Loucy (cell line): Measurements from ENCODE around the gene SLC2A4RG.

Experiments
- H2AFZ ChIP-seq: fragments of 200-600 bp; sonication (generic); 2 replicates; pipeline ENCODE4 v1.6.0; 2016; ENCODE audit warnings: antibody characterized with exemption, mild to moderate bottlenecking, low read length, moderate library complexity
- H3F3A ChIP-seq: fragments of 200-600 bp; 2 replicates; pipeline ENCODE4 v1.6.0; 2016; ENCODE audit warnings: antibody characterized with exemption, low read depth, mild to moderate bottlenecking
- H3K27me3 ChIP-seq: fragments of 200-600 bp; sonication (generic); 2 replicates; pipeline ENCODE4 v1.6.1; 2014; ENCODE audit warnings: low read length, mild to moderate bottlenecking; ENCODE audit not compliant: insufficient read depth, poor library complexity, severe bottlenecking
- H3K36me3 ChIP-seq: fragments of 200-600 bp; sonication (generic); 2 replicates; pipeline ENCODE4 v1.6.1; 2016; ENCODE audit warnings: low read length; ENCODE audit not compliant: insufficient read depth
- H3K4me1 ChIP-seq: fragments of 200-600 bp; sonication (generic); 2 replicates; pipeline ENCODE4 v1.5.1; 2014; ENCODE audit warnings: low read length, mild to moderate bottlenecking; ENCODE audit not compliant: insufficient read depth, poor library complexity, severe bottlenecking
- H3K4me2 ChIP-seq: fragments of 200-600 bp; sonication (generic); 2 replicates; pipeline ENCODE4 v1.6.0; 2014; ENCODE audit warnings: antibody characterized with exemption, low read length, low read depth, mild to moderate bottlenecking; ENCODE audit not compliant: poor library complexity, severe bottlenecking
- H3K4me3 ChIP-seq: fragments of 200-600 bp; sonication (generic); 2 replicates; pipeline ENCODE4 v1.5.1; 2014; ENCODE audit warnings: low read length, mild to moderate bottlenecking, mixed read lengths; ENCODE audit not compliant: poor library complexity, severe bottlenecking
- H3K79me2 ChIP-seq: fragments of 200-600 bp; sonication (generic); 2 replicates; pipeline ENCODE4 v1.6.1; 2014; ENCODE audit warnings: low read length; ENCODE audit not compliant: insufficient read depth
- H3K9ac ChIP-seq: fragments of 200-600 bp; sonication (generic); 2 replicates; pipeline ENCODE4 v1.6.0; 2014; ENCODE audit warnings: mild to moderate bottlenecking, low read depth, low read length, moderate library complexity; ENCODE audit not compliant: poor library complexity, severe bottlenecking
- H3K9me2 ChIP-seq: fragments of 200-600 bp; sonication (generic); replicated peaks from 2 replicates; pipeline ENCODE4 v1.6.1; 2016; ENCODE audit warnings: low read depth, low read length, mixed read lengths
- H3K9me3 ChIP-seq: fragments of 200-600 bp; sonication (generic); 2 replicates; pipeline ENCODE4 v1.6.1; 2014; ENCODE audit warnings: mild to moderate bottlenecking, antibody characterized with exemption, low read length, low read depth; ENCODE audit not compliant: insufficient read depth
- H4K20me1 ChIP-seq: fragments of 200-600 bp; sonication (generic); 2 replicates; pipeline ENCODE4 v1.6.0; 2014; ENCODE audit warnings: antibody characterized with exemption, low read length, mild to moderate bottlenecking; ENCODE audit not compliant: insufficient read depth, poor library complexity, severe bottlenecking
- CTCF ChIP-seq: fragments of 200-600 bp; sonication (generic); conservative IDR thresholded peaks from 2 replicates; pipeline ENCODE4 v1.5.1; 2014; ENCODE audit warnings: mild to moderate bottlenecking, antibody characterized with exemption, low read length
- EZH2phosphoT487 ChIP-seq: fragments of 200-600 bp; IDR thresholded peaks from 2 replicates; pipeline ENCODE4 v1.6.1; 2018; ENCODE audit warnings: antibody characterized with exemption, mild to moderate bottlenecking, moderate library complexity, borderline replicate concordance

Gene SLC2A4RG

GRCh38 chr20:63751471-63752271, 12.1 kb downstream of the SLC2A4RG start:
- Histone ChIP-seq H4K20me1 (no peaks in the 10 kb centered on the region), H3K79me2 (no peaks in the 10 kb centered on the region), H2AFZ (peak overlapping the region; percentile 40), H3K9ac (peak overlapping the region; percentile 58), H3K4me1 (peaks cover 33% of the 10 kb centered on the region), H3K9me3 (no peaks in the 10 kb centered on the region), H3K4me3 (peak overlapping the region; percentile 64), H3K4me2 (peak overlapping the region; percentile 85), H3F3A (no peaks in the 10 kb centered on the region), H3K9me2 (no peaks in the 10 kb centered on the region), H3K36me3 (no peaks in the 10 kb centered on the region), H3K27me3 (no peaks in the 10 kb centered on the region)
- no peak for TF ChIP-seq CTCF
- no peak for TF ChIP-seq EZH2phosphoT487

GRCh38 chr20:63752411-63753101, 13.0 kb downstream of the SLC2A4RG start:
- H3K4me2 ChIP-seq, result no peak overlapping the region
- no peak overlapping the region for H3K9ac ChIP-seq
- H3K9me3 ChIP-seq, result no peaks in the 10 kb centered on the region
- H2AFZ ChIP-seq, result no peak overlapping the region
- no peaks in the 10 kb centered on the region for H3K36me3 ChIP-seq
- no peaks in the 10 kb centered on the region for H3F3A ChIP-seq
- H3K79me2 ChIP-seq, result no peaks in the 10 kb centered on the region
- H3K4me3 ChIP-seq, result no peak overlapping the region
- H4K20me1 ChIP-seq, result no peaks in the 10 kb centered on the region
- no peak for TF ChIP-seq EZH2phosphoT487
- TF ChIP-seq CTCF, result no peak
- no peaks in the 10 kb centered on the region for H3K9me2 ChIP-seq
- H3K27me3 ChIP-seq, result no peaks in the 10 kb centered on the region
- H3K4me1 ChIP-seq, result peaks cover 36% of the 10 kb centered on the region

- no peak overlapping the region for H3K4me2 ChIP-seq
- TF ChIP-seq EZH2phosphoT487, result no peak
- no peak for TF ChIP-seq CTCF
- H3K79me2 ChIP-seq, result no peaks in the 10 kb centered on the region
- no peaks in the 10 kb centered on the region for H3K27me3 ChIP-seq
- peaks cover 36% of the 10 kb centered on the region for H3K4me1 ChIP-seq
- no peaks in the 10 kb centered on the region for H3F3A ChIP-seq
- no peaks in the 10 kb centered on the region for H3K9me2 ChIP-seq
- H3K4me3 ChIP-seq, result no peak overlapping the region
- H4K20me1 ChIP-seq, result no peaks in the 10 kb centered on the region
- H3K9me3 ChIP-seq, result no peaks in the 10 kb centered on the region
- no peak overlapping the region for H2AFZ ChIP-seq
- H3K9ac ChIP-seq, result no peak overlapping the region
- no peaks in the 10 kb centered on the region for H3K36me3 ChIP-seq
Observed at GRCh38 chr20:63753381-63753780, 13.8 kb downstream of the SLC2A4RG start.
